ENCODE measurements around the gene DOCK6.

Gene DOCK6

GRCh38 chr19:11177592-11177991 lies 84.7 kb downstream of the DOCK6 start:
- DNase-seq (ENCODE audit: extremely low read depth, low read depth) = no peak
- H3K4me3 ChIP-seq (replicated peaks; ENCODE audit: low read depth, low read length) = no peak overlapping the region
- no peak for TF ChIP-seq CTCF (IDR thresholded peaks at IDR 0.05; ENCODE audit: low read depth, low read length, missing control alignments)

GRCh38 chr19:11176466-11177193 lies 85.7 kb downstream of the DOCK6 start:
- no peak overlapping the region for H3K4me3 ChIP-seq (replicated peaks; ENCODE audit: low read depth, low read length)
- TF ChIP-seq CTCF (IDR thresholded peaks at IDR 0.05; ENCODE audit: low read depth, low read length, missing control alignments) = no peak
- DNase-seq (ENCODE audit: extremely low read depth, low read depth) = no peak

- no peak for DNase-seq (ENCODE audit: extremely low read depth, low read depth)
- TF ChIP-seq CTCF (IDR thresholded peaks at IDR 0.05; ENCODE audit: low read depth, low read length, missing control alignments) = no peak
- no peak overlapping the region for H3K4me3 ChIP-seq (replicated peaks; ENCODE audit: low read depth, low read length)
Observed at GRCh38 chr19:11175920-11176319, 86.4 kb downstream of the DOCK6 start.

- DNase-seq (ENCODE audit: extremely low read depth, low read depth) = no peak
- TF ChIP-seq CTCF (IDR thresholded peaks at IDR 0.05; ENCODE audit: low read depth, low read length, missing control alignments) = no peak
- H3K4me3 ChIP-seq (replicated peaks; ENCODE audit: low read depth, low read length) = no peak overlapping the region
Observed at GRCh38 chr19:11174336-11174735, 88.0 kb downstream of the DOCK6 start.

- no peak for DNase-seq (ENCODE audit: extremely low read depth, low read depth)
- no peak overlapping the region for H3K4me3 ChIP-seq (replicated peaks; ENCODE audit: low read depth, low read length)
- no peak for TF ChIP-seq CTCF (IDR thresholded peaks at IDR 0.05; ENCODE audit: low read depth, low read length, missing control alignments)
Observed at GRCh38 chr19:11173516-11174155, 88.7 kb downstream of the DOCK6 start.

GRCh38 chr19:11172576-11172975 lies 89.7 kb downstream of the DOCK6 start:
- no peak overlapping the region for H3K4me3 ChIP-seq (replicated peaks; ENCODE audit: low read depth, low read length)
- no peak for DNase-seq (ENCODE audit: extremely low read depth, low read depth)
- TF ChIP-seq CTCF (IDR thresholded peaks at IDR 0.05; ENCODE audit: low read depth, low read length, missing control alignments) = no peak

Data from HFF-Myc (cell line).